ENCODE measurements around the gene CDH12. TPM values are rescaled to one million over a fixed set of nuclear protein-coding genes. Genes with fewer than 3 reads are reported as not detected.
"Not testable (repeated sequence)": the region's sequence is repeated elsewhere in the genome, so short reads cannot be mapped to it uniquely, and the experiment has no call there.

The CDH12 gene
- total RNA-seq, 1 experiment from 2014 or later: not detected

DNA sequence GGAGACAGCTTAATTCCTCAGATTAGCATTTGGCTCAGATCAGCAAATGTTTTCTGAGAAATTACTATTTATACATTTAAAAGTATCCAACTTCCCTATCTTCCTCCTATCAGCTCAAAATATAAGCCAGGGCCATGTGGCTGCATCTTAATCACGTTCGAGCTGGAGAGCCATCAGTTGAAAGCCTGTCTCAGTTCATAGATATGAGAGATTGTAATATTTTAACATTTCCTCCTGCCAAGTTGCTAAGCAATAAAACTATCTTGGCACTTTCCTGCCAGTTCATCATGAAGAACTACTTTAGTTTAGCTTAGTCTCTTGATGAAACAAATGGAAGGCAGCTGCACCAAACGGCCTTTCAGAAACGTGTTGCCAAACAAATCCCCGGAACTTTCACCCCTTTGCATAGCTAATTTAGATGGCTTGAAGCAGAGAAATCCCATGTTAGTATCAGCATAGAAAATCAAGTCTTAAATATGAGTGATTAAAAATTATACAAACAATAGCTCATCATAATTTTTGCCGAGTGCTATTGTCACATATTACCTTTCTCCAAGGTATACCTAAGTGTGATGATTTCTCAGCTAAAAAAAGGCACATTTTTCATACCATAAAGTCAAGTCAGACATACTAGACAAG lies 713.4 kb downstream of the CDH12 start:
- not testable (repeated sequence) for H3K4me1 ChIP-seq (replicated peaks); DNase-seq (ENCODE audit: low read depth in 1 of 2, low spot score in 2 of 2); H3K36me3 ChIP-seq; H3K27me3 ChIP-seq (replicated peaks); H3K27ac ChIP-seq; H3K9me3 ChIP-seq (replicated peaks); H3K4me3 ChIP-seq

GRCh38 chr5:22111320-22111719 lies 741.8 kb downstream of the CDH12 start:
- Histone ChIP-seq H3K4me1 (replicated peaks) (no peaks in the 10 kb centered on the region), H3K27ac (no peak overlapping the region), H3K27me3 (replicated peaks) (no peaks in the 10 kb centered on the region)

DNA sequence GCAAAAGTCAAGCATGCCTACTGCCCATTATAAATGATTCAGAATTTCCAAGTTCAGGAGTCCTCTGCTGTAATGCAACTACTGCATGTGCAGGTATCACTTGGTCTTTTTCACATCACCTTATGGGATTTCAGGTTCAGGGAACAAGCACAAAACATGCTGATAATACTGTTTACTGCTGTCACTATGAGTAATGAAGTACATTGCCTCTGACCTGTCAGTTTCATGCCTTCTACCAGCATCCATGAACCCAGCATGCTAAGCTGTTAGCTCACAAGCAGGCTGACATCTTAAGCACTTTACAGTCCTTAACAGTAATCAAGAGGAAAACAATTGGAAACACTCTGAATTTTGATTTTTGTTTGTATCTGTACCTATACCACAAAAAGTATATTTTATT lies 743.8 kb downstream of the CDH12 start:
- H3K9me3 ChIP-seq (replicated peaks): 0 out of 2 replicates have a peak, but pooled peaks cover 4% of the 10 kb centered on the region
- H3K36me3 ChIP-seq: no peaks in the 10 kb centered on the region
- H3K27ac ChIP-seq: no peak overlapping the region
- no peaks in the 10 kb centered on the region for H3K27me3 ChIP-seq (replicated peaks)
- H3K4me1 ChIP-seq (replicated peaks): no peaks in the 10 kb centered on the region
- DNase-seq (ENCODE audit: low read depth in 1 of 2, low spot score in 2 of 2): no peak
- no peak overlapping the region for H3K4me3 ChIP-seq

More at GRCh38 chr5:22111320-22111719, 741.8 kb downstream of the CDH12 start:
- Histone ChIP-seq H3K4me3 (no peak overlapping the region), H3K36me3 (no peaks in the 10 kb centered on the region), H3K9me3 (replicated peaks) (0 out of 2 replicates have a peak, but pooled peaks cover 4% of the 10 kb centered on the region)
- DNase-seq (ENCODE audit: low read depth in 1 of 2, low spot score in 2 of 2): no peak

DNA sequence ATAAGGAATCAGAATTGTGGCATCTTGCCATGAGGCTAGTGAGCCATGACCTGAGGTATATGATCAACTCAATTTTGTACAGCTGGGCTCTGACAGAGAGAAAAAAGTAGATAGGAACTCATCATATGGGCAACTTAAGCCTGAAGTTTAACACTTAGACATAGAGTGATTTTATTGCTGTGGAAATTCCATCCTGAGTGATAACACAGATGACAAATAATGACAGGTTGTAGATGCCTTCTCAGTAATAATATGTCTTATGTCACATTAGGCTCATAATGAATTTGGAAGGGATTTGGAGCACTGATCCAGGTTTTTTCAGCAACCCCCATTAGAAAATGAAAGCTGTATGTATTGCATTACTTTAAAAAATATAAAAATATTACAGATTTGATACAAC lies 744.6 kb downstream of the CDH12 start:
- DNase-seq (ENCODE audit: low read depth in 1 of 2, low spot score in 2 of 2): no peak

DNA sequence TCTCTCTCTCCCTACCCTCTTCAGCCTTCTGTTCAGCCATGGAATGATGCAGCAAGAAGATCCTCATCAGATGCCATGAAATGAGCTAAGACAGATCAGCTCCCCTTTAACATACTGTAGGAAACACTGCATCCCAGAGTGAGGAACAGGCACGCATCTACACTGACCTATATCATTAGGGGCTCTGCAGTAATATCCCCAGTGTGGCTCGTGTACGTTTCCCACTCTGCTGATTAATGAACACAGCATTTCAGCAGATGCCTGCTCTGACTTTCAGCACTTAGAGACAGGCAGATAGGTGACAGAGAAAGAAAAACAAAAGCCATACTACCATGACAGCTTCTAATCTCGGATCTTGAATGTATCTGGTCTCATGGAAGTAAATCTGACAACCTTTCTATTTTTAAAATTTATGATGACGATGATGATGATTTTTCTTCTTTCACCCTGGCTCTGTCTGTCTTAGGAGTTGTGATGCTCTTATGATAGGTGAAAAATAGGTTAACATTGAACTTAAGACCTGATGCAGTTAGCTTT lies 750.3 kb downstream of the CDH12 start:
- Histone ChIP-seq H3K4me3 (no peak overlapping the region), H3K4me1 (replicated peaks) (no peaks in the 10 kb centered on the region), H3K36me3 (no peaks in the 10 kb centered on the region), H3K9me3 (replicated peaks) (no peaks in the 10 kb centered on the region), H3K27me3 (replicated peaks) (no peaks in the 10 kb centered on the region), H3K27ac (no peak overlapping the region)
- no peak for DNase-seq (ENCODE audit: low read depth in 1 of 2, low spot score in 2 of 2)

More for the DNA sequence above, 744.6 kb downstream of the CDH12 start:
- no peaks in the 10 kb centered on the region for H3K4me1 ChIP-seq (replicated peaks)
- H3K27me3 ChIP-seq (replicated peaks): no peaks in the 10 kb centered on the region
- no peak overlapping the region for H3K27ac ChIP-seq
- no peak overlapping the region for H3K4me3 ChIP-seq
- H3K36me3 ChIP-seq: no peaks in the 10 kb centered on the region
- H3K9me3 ChIP-seq (replicated peaks): 0 out of 2 replicates have a peak, but pooled peaks cover 4% of the 10 kb centered on the region

GRCh38 chr5:22088517-22088916 lies 764.6 kb downstream of the CDH12 start:
- Histone ChIP-seq H3K27me3 (replicated peaks) (no peaks in the 10 kb centered on the region), H3K4me1 (replicated peaks) (no peaks in the 10 kb centered on the region), H3K9me3 (replicated peaks) (no peaks in the 10 kb centered on the region), H3K27ac (no peak overlapping the region), H3K4me3 (no peak overlapping the region), H3K36me3 (no peaks in the 10 kb centered on the region)
- no peak for DNase-seq (ENCODE audit: low read depth in 1 of 2, low spot score in 2 of 2)

DNA sequence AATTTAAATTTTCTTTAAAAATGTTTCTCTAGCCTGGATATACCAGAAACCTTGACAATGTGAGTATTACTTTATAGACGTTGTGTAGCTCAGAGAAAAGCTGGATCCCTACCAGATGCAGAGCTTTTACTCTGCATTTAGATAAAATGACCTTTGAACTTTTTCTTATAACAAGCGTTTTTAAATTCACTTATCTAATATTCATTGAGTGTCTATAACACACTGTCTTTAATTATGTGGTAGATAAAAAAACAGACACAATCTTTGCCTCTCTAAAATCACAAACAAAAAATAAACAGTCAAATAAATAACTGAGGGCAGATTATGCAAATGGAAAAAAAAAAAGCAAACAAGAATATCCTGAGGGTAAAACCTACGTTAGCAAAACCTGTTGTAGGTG lies 773.6 kb downstream of the CDH12 start:
- Histone ChIP-seq H3K27ac (no peak overlapping the region), H3K4me1 (replicated peaks) (no peaks in the 10 kb centered on the region), H3K4me3 (no peak overlapping the region), H3K27me3 (replicated peaks) (no peaks in the 10 kb centered on the region), H3K9me3 (replicated peaks) (no peaks in the 10 kb centered on the region), H3K36me3 (no peaks in the 10 kb centered on the region)
- no peak for DNase-seq (ENCODE audit: low read depth in 1 of 2, low spot score in 2 of 2)

GRCh38 chr5:22079002-22079401 lies 774.1 kb downstream of the CDH12 start:
- Histone ChIP-seq H3K4me1 (replicated peaks) (no peaks in the 10 kb centered on the region), H3K9me3 (replicated peaks) (no peaks in the 10 kb centered on the region), H3K27ac (no peak overlapping the region), H3K4me3 (no peak overlapping the region), H3K36me3 (no peaks in the 10 kb centered on the region), H3K27me3 (replicated peaks) (no peaks in the 10 kb centered on the region)
- DNase-seq (ENCODE audit: low read depth in 1 of 2, low spot score in 2 of 2): no peak

- no peak overlapping the region for H3K27ac ChIP-seq
- no peak for DNase-seq (ENCODE audit: low read depth in 1 of 2, low spot score in 2 of 2)
- no peaks in the 10 kb centered on the region for H3K9me3 ChIP-seq (replicated peaks)
- H3K4me3 ChIP-seq: no peak overlapping the region
- no peaks in the 10 kb centered on the region for H3K4me1 ChIP-seq (replicated peaks)
- H3K27me3 ChIP-seq (replicated peaks): no peaks in the 10 kb centered on the region
- H3K36me3 ChIP-seq: no peaks in the 10 kb centered on the region
These were observed 776.6 kb downstream of the CDH12 start for GRCh38 chr5:22076586-22076985.

- H3K36me3 ChIP-seq: no peaks in the 10 kb centered on the region
- H3K4me1 ChIP-seq (replicated peaks): no peaks in the 10 kb centered on the region
- DNase-seq (ENCODE audit: low read depth in 1 of 2, low spot score in 2 of 2): no peak
- no peak overlapping the region for H3K27ac ChIP-seq
- no peak overlapping the region for H3K4me3 ChIP-seq
- H3K9me3 ChIP-seq (replicated peaks): no peaks in the 10 kb centered on the region
- no peaks in the 10 kb centered on the region for H3K27me3 ChIP-seq (replicated peaks)
These were observed 782.9 kb downstream of the CDH12 start for GRCh38 chr5:22070186-22070728.

DNA sequence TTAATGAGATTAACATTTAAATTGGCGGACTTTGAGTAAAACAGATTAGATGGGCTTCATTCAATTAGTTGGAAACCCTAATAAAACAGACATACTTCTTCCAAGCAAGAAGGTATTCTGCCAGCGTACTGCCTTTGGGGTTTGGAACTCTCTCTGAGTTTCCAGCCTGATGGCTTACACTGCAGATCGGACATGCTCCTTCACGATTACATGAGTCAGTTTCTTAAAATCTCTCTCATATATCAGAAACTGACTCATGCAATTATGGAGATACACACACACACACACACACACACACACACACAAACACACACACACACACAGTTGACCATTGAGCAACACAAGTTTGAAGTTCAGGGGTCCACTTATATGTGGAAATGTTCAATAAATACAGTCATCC lies 789.4 kb downstream of the CDH12 start:
- no peaks in the 10 kb centered on the region for H3K36me3 ChIP-seq
- no peaks in the 10 kb centered on the region for H3K4me1 ChIP-seq (replicated peaks)
- H3K4me3 ChIP-seq: no peak overlapping the region
- no peaks in the 10 kb centered on the region for H3K27me3 ChIP-seq (replicated peaks)
- H3K27ac ChIP-seq: no peak overlapping the region
- no peaks in the 10 kb centered on the region for H3K9me3 ChIP-seq (replicated peaks)
- no peak for DNase-seq (ENCODE audit: low read depth in 1 of 2, low spot score in 2 of 2)

DNA sequence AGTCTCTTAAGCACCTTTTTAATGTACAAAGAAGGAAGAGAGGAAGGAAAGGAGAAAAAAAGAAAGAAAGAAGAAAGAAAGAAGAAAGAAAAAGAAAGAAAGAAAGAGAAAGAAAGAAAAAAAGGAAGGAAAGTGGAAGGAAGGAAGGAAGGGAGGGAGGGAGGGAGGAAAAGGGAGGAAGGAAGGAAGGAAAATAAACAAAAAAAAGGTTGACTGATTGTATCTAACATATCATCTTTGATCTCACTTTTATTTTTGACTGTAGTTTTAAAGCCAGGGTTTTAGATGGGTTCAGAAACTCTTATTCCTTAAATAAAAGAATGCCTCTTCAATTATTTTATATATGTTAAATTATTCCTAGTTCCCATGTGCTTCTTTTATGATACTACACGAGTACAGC lies 794.5 kb downstream of the CDH12 start:
- Histone ChIP-seq H3K9me3 (replicated peaks) (no peaks in the 10 kb centered on the region), H3K27ac (no peak overlapping the region), H3K36me3 (no peaks in the 10 kb centered on the region), H3K4me3 (no peak overlapping the region), H3K4me1 (replicated peaks) (no peaks in the 10 kb centered on the region), H3K27me3 (replicated peaks) (no peaks in the 10 kb centered on the region)
- DNase-seq (ENCODE audit: low read depth in 1 of 2, low spot score in 2 of 2): no peak

- Histone ChIP-seq H3K9me3 (replicated peaks) (no peaks in the 10 kb centered on the region; the same call in 1 of the 2 replicates), H3K4me3 (no peak overlapping the region), H3K36me3 (no peaks in the 10 kb centered on the region), H3K4me1 (replicated peaks) (no peaks in the 10 kb centered on the region), H3K27ac (no peak overlapping the region), H3K27me3 (replicated peaks) (no peaks in the 10 kb centered on the region)
- DNase-seq (ENCODE audit: low read depth in 1 of 2, low spot score in 2 of 2): no peak
These were observed 796.1 kb downstream of the CDH12 start for GRCh38 chr5:22057012-22057411.

DNA sequence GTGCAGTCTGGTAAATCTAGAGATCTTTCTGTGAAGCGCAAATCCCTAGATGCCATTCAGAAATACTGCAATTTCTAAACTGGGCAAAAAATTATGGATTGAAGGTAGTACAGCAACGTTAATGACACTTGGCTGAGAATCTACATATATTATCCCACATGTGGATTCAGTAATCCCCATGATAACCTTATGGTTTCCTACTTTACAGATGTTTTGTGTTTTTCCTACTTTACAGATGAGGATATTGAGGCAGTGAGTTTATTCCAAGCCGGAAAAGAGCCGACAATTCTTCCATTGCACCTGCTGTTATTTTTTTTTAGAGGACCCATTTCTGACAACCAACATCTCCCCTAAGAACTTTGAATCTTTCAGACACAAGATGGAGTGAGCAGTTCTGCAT lies 796.5 kb downstream of the CDH12 start:
- no peaks in the 10 kb centered on the region for H3K4me1 ChIP-seq (replicated peaks)
- no peaks in the 10 kb centered on the region; the same call in 1 of the 2 replicates for H3K9me3 ChIP-seq (replicated peaks)
- no peaks in the 10 kb centered on the region for H3K36me3 ChIP-seq
- H3K4me3 ChIP-seq: no peak overlapping the region
- no peak overlapping the region for H3K27ac ChIP-seq
- DNase-seq (ENCODE audit: low read depth in 1 of 2, low spot score in 2 of 2): no peak
- no peaks in the 10 kb centered on the region for H3K27me3 ChIP-seq (replicated peaks)
